HuH-7 (cell line): ENCODE data around the gene KLK15.

ENCODE experiments used
- DNase-seq: peaks from one replicate; pipeline ENCODE4 v3.0.0; 2011; ENCODE audit warnings: low spot score

Gene KLK15

DNA sequence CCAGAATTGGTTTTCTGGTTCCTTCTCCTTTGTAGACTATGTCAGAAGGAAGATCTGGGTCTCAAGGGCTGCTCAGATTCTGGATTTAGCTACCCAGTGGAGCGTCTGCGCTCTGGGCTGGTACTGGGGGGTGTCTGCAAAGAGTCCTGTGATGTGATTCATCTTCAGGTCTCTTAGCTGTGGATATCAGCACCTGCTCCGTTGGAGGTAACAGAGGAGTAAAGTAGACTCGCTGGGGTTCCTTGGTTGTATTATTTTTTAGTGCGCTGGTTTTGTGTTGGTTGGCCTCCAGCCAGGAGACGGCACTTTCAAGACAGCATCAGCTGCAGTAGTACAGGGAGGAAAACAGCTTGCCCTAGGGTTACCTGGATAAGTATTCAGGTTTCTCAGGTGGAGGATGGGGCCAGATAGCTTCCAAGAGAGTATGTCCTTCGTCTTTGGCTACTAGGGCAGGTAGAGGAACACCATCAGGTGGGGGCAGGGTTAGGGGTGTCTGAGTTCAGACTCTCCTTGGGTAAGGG, 10.4 kb upstream of the KLK15 start:
- no peak for DNase-seq

- no peak for DNase-seq
Observed at GRCh38 chr19:50843205-50843604, 9.8 kb upstream of the KLK15 start.

GRCh38 chr19:50842130-50842529, 8.8 kb upstream of the KLK15 start:
- DNase-seq, result no peak

DNA sequence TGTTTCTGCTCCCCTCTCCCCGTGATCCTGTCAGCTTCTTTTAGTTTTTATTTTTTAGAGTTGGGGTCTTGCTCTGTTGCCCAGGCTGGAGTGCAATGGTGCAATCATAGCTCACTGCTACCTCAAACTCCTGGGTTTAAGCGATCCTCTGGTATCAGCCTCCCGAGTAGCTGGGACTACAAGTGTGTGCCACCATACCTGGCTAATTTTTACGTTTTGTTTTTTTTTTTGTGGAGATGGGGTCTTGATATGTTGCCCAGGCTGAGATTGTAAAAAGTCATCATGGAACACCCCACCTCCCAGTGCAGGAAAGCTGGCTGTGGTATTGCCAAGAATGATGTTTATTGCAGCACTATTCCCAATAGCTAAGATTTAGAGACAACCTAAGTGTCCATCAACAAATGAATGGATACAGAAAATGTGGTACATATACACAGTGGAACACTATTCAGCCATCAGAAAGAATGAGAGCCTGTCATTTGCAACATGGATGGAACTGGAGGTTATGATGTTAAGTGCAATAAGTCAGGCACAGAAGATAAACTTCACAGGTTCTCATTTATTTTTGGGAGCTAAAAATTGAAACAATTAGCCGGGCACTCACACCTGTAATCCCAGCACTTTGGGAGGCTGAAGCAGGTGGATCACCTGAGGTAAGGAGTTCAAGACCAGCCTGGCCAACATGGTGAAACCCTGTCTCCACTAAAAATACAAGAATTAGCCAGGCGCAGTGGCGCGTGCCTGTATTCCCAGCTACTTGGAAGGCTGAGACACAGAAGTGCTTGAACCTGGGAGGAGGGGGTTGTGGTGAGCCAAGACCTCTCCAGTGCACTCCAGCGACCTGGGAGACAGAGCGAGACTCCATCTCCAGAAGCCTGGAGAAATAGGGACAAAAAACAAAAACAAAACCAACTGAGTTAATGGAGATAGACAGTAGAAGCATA, 6.6 kb upstream of the KLK15 start:
- DNase-seq, result no peak

GRCh38 chr19:50838239-50838638, 4.9 kb upstream of the KLK15 start:
- peak; percentile 52 for DNase-seq

DNA sequence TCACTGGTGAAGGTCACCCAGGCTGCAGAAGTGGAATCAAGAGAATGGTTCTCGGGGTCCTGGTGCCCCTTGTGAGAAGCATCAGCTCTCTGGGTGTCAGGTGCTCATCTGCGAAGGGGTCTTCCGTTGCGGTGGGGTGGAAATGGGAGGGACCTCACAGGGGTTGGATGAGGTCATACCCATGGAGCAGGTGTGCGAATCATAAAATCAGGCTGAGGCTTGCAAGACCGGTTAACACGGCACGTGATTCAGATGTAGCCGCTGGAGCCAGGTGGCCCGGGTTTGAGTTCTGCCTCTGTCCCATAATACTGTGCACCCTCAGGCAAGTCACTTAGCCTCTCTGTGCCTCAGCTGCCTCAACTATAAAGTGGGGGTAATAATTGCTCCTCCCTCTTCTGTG, 3.9 kb upstream of the KLK15 start:
- DNase-seq, result no peak

GRCh38 chr19:50836543-50837195, 3.3 kb upstream of the KLK15 start:
- DNase-seq, result no peak

DNA sequence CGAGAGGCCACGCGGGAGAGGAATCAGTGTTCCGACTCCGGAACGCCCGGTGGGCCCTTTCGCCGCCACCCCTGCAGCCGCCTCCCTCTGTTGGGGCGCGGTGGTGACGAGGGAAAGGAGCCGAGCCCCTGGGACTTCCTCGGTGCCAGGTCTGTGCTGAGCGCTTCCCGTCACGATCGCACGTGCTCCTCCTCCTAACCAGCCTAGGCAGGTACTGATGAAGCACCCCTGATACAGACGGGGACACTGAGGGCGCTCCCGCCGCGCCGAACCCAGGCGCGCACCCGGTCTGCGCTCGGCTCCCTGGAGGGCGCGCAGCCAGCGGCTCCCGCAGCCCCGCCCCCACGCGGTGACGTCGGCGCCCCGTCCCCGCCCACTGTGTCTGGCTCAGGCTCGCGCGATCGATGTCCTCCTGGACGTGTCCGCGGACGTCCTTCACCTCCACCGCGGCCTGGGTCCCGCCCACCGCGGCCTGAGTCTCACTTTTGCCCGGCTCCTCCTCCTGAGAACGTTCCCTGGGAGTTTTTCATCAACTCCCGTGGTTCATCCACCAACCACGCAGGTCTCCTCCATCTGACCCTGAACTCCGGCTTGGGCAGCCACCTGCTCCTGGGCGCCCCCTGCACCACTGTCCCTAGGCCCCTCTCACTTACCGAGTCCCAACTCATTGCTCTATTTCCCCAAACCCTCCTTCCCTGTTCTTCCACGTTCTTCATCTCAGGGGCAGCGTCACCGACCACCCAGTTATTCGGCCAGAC, 2.6 kb upstream of the KLK15 start:
- DNase-seq, result peak; percentile 90

DNA sequence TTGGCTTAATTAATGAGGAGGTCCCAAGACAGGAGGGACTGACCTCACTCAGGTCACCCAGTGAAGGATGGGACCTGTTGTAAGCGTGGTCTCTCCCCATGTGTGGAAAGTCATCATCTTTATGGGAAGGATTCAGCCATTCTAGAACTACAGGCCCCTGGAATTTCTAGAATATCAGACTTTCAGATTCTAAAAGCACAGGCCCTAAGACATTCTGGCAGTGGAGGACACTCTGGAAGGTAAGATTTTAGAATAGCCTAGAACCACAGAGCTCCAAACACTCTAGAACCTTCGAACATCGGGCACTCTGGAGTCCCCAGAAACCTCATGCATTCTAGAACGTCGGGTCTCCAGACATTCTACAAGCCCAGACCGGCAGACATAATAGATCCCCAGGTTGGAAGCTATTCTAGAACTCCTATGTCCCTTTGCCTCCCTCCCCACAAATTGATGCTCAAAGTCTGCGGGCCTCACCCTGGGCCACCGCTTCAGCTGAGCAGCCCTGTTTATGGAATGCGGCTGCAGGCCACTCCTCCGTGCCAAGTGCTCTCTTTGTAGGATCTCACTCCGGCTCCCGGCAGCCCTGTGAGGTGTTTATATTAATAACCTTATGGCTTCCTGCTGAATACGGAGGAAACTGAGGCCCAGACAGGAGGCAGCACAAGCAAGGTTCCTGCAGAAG, 1.9 kb upstream of the KLK15 start:
- DNase-seq, result peak; percentile 40

GRCh38 chr19:50833802-50834167, 411 bp upstream of the KLK15 start:
- DNase-seq, result no peak

- no peak for DNase-seq
Observed at GRCh38 chr19:50832666-50833065, 708 bp downstream of the KLK15 start.

DNA sequence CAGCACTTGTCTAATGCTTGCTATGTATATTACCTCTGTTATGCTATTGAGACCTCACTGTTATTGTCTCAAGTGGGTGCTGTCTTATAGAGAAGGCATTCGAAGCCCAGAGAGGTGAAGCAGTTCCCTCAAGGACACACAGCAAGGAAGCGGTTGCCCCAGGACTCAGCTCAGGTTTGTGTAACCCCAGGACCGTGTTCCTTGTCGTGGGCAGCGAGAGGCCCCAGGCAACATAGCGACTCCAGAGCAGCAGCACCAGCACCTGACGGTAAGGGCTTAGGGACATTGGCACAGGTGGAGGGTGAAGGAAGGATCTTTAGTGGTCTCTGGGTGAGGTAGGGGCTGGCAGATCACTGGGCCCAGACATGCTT, 2.4 kb downstream of the KLK15 start:
- DNase-seq, result no peak

GRCh38 chr19:50830266-50831025, 2.9 kb downstream of the KLK15 start:
- DNase-seq, result no peak

DNA sequence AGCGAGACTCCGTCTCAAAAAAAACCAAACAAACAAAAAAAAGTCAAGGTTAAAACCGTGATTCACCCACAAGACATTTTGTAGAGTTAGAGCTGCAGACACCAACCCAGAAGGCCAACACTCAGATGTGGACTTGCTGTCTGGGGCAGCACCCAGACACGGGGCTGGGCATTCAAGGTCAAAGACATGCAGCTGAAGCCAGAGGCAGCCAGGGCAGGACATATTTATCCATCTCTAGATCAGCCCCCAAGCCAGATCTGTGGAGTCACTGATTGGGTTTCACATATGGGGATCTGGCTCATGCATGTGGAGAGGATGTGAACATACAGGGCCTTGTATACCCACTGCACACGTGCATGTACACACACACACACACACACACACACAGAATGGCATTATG, 3.6 kb downstream of the KLK15 start:
- no peak for DNase-seq

DNA sequence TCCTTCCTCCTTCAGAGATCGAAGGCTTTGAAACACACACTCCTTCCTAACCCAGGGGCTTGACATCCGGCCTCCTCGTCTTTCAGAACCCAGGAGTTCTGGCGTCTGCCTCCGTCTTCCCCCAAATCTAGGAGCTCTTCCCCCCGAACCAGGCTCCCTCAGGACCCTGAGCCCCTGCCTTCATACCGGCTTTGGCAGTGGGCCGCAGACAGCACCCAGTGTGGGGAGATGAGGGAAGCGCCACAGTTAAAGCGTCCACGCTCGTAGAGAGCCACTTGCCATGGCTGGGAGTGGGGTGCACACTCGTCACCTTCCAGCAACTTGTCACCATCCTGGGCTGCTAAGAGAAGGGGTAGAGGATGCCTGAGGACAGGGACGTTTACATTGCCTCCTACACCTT, 5.9 kb downstream of the KLK15 start:
- DNase-seq, result no peak

- no peak for DNase-seq
Observed at GRCh38 chr19:50826492-50827240, 6.7 kb downstream of the KLK15 start.

GRCh38 chr19:50823389-50824042, 9.9 kb downstream of the KLK15 start, which contains the start of gene KLK1:
KLK1 (minus strand) TSS chr19:50823787; CDS start chr19:50823748, 39 bp downstream.
- DNase-seq, result no peak

DNA sequence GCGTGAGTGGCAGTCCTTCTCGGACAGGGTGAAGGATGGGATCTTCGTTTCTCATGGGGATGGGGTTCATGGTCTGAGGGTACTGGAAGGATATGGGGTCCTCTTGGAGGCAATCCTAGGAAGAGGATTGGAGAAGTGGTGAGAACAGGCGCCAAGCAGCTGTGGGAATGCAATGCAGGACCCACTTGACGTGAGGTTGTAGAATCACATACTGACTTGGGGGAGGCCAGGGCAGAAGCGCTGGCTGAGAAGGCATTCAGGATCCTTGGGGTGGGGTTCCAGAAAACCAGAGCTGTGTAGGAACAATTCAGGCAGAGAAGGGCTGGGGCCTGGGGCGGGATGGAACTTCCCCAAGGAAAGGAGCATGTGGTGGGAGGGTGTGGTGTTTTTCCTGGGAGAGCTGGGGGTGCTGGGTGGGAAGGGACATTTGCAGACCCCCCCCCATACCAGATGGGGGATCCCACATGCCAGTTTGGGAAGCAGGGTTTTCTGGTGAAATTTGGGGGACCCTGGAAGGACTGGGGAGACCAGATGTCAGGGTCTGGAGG, 10.6 kb downstream of the KLK15 start:
- DNase-seq, result no peak

GRCh38 chr19:50821622-50822021, 11.8 kb downstream of the KLK15 start:
- DNase-seq, result no peak

DNA sequence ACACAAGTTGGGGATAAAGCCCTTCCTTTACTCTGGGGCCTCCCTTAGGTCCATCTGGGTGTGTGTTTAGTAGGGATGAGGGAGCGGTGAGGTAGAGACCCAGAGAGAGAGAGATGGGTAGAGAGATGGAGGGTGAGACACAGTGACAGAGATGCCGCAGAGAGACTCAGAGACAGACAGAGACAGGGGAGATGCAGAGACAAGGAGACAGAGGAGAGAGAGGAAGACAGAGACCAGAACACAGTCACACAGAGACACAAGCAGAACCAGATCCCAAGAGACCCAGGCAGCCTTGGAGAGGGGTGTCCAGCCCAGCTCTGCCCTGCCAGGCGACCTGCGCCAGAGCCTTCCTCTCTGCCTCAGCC, 12.1 kb downstream of the KLK15 start:
- no peak for DNase-seq
